Measurements from ENCODE around the gene IPO4.

DNA sequence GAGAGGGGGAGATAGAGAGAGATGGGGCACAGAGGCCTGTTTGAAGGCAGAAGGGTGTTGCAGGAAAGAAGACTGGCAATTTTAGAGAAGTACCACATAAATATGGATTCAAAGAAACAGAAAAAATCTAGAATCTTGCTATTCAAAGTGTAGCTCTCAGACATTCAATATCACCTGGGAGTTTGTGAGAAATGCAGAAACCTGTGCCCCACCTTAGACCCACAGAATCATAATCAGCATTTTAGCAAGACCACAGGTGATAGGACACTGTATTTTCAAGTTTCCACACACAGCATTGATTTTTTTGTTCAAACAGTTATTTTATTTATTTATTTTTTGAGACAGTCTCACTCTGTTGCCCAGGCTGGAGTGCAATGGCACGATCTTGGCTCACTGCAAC is 40.3 kb upstream of the IPO4 start:
- TF ChIP-seq EZH2 (IDR thresholded peaks at IDR 0.05; ENCODE audit: low read length, missing control alignments) = no peak
- TF ChIP-seq, protein P1, sequence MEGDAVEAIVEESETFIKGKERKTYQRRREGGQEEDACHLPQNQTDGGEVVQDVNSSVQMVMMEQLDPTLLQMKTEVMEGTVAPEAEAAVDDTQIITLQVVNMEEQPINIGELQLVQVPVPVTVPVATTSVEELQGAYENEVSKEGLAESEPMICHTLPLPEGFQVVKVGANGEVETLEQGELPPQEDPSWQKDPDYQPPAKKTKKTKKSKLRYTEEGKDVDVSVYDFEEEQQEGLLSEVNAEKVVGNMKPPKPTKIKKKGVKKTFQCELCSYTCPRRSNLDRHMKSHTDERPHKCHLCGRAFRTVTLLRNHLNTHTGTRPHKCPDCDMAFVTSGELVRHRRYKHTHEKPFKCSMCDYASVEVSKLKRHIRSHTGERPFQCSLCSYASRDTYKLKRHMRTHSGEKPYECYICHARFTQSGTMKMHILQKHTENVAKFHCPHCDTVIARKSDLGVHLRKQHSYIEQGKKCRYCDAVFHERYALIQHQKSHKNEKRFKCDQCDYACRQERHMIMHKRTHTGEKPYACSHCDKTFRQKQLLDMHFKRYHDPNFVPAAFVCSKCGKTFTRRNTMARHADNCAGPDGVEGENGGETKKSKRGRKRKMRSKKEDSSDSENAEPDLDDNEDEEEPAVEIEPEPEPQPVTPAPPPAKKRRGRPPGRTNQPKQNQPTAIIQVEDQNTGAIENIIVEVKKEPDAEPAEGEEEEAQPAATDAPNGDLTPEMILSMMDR (conservative IDR thresholded peaks at IDR 0.05 in 1 of 2, IDR thresholded peaks at IDR 0.05 in 1 of 2; ENCODE audit: low read depth in 1 of 2, low read length in 2 of 2) = no peak

Data from fibroblast of lung (primary cell).